Esophagus squamous epithelium (tissue), 5 donors: ENCODE data around the gene NPM1. TPM values are rescaled to one million over a fixed set of nuclear protein-coding genes. Genes with fewer than 3 reads are reported as not detected.

Source experiments
- DNase-seq: peaks from one replicate; lab custom pipeline; 2025; lab: John Stamatoyannopoulos, UW
- H3K27ac ChIP-seq, 4 donors: fragments of 200-600 bp; sonication (generic); one replicate each; pipeline ENCODE4 v1.5.1; 2016 to 2019; ENCODE audit warnings: mild to moderate bottlenecking in 1 of 4
- H3K27me3 ChIP-seq, 4 donors: fragments of 200-600 bp; sonication (generic); 1 replicate in 3 of 4; 2 replicates in 1 of 4; pipeline versions ENCODE4 v1.5.1 to v1.6.0; 2017 to 2021; ENCODE audit warnings: antibody characterized with exemption in 1 of 4
- H3K36me3 ChIP-seq, 3 donors: fragments of 200-600 bp; sonication (generic); one replicate each; pipeline ENCODE4 v1.5.1; 2016 to 2019
- H3K4me1 ChIP-seq, 3 donors: fragments of 200-600 bp; sonication (generic); one replicate each; pipeline ENCODE4 v1.5.1; 2017 to 2019
- H3K4me3 ChIP-seq, 4 donors: fragments of 200-600 bp; sonication (generic); 1 replicate in 3 of 4; 2 replicates in 1 of 4; pipeline ENCODE4 v1.5.1; 2016 to 2019; ENCODE audit warnings: mild to moderate bottlenecking in 2 of 4, moderate library complexity in 1 of 4
- H3K9me3 ChIP-seq, 3 donors: fragments of 200-600 bp; sonication (generic); one replicate each; pipeline ENCODE4 v1.5.1; 2016 to 2019
- POLR2A ChIP-seq, 4 donors: fragments of 450-650 bp; IDR thresholded peaks; one replicate each; pipeline ENCODE4 v1.6.1; 2017; ENCODE audit warnings: antibody characterized with exemption in 4 of 4, mild to moderate bottlenecking in 4 of 4, moderate library complexity in 3 of 4
- WGBS, 2 donors: methylation state at CpG; one replicate each; pipeline ENCODE4 v1.1.5; 2018; 5-methylcytosine and 5-hydroxymethylcytosine counted together
- intact Hi-C: fragments of 100-400 bp; cut with DNase I; formaldehyde crosslinking; loops from one replicate; pipeline ENCODE4 v1.15.0; 2022
- total RNA-seq, 4 donors: library from RNA; depleted of rRNA; stranded (reverse); fragments of >200 nt; gene quantifications; one replicate each; pipeline ENCODE4 v1.1.0, GENCODE V29; 2016
- TF ChIP-seq, protein P1 (sequence below), 6 experiments: fragments of 450-650 bp in 4 of 6; fragments of 200-600 bp in 2 of 6; sonication (generic) in 2 of 6; IDR thresholded peaks; one replicate each; pipeline ENCODE4 v1.5.1; 2016 to 2019; ENCODE audit warnings: antibody characterized with exemption in 6 of 6, mild to moderate bottlenecking in 4 of 6, moderate library complexity in 4 of 6
- donor health status: DM: yes; HTN: yes; CAD: no.

The NPM1 gene
- total RNA-seq, 4 donors from 2014 or later, result 394 to 1,052 (median 904) TPM

DNA sequence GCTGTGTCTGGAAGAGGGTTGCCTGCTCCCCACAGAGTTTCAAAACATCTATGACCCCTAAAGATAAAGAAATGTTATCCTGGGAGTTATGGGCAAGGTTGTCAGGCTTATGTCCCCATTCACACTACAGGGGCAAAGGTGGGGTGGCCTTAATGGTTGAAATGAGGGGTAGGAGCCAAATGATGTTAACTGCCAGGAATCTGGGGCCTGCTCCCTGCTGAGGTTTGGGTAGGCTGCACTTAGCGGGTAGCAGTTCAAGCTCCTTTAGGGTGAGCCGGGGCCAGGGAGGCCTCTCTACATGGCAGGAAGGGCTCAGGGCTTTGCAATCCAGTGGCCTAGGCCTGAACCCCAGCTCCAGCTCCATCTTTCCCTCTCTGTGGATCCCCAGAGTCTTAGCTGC lies 34.8 kb downstream of the NPM1 start:
- 86% methylated on average over 2 of the region's 2 CpGs; no CpG with 5 or more reads in 1 of the 2 donors for WGBS, 2 donors
- peaks cover 21 to 33% (median 23%) of the 10 kb centered on the region in 3 donors for H3K4me1 ChIP-seq
- no peaks in the 10 kb centered on the region for H3K9me3 ChIP-seq
- no peak overlapping the region for H3K4me3 ChIP-seq
- no peak for TF ChIP-seq POLR2A (IDR thresholded peaks at IDR 0.05)
- TF ChIP-seq, protein P1, sequence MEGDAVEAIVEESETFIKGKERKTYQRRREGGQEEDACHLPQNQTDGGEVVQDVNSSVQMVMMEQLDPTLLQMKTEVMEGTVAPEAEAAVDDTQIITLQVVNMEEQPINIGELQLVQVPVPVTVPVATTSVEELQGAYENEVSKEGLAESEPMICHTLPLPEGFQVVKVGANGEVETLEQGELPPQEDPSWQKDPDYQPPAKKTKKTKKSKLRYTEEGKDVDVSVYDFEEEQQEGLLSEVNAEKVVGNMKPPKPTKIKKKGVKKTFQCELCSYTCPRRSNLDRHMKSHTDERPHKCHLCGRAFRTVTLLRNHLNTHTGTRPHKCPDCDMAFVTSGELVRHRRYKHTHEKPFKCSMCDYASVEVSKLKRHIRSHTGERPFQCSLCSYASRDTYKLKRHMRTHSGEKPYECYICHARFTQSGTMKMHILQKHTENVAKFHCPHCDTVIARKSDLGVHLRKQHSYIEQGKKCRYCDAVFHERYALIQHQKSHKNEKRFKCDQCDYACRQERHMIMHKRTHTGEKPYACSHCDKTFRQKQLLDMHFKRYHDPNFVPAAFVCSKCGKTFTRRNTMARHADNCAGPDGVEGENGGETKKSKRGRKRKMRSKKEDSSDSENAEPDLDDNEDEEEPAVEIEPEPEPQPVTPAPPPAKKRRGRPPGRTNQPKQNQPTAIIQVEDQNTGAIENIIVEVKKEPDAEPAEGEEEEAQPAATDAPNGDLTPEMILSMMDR (IDR thresholded peaks at IDR 0.05), result no peak
- H3K36me3 ChIP-seq, result no peaks in the 10 kb centered on the region
- H3K27ac ChIP-seq, result no peak overlapping the region
- DNase-seq, result no peak
- intact Hi-C loops, result loop anchor here (5.0 kb wide), 1 partner anchor 485 kb away; no protein-coding TSS in a partner anchor
- peaks cover 0 to 41% (median 0%) of the 10 kb centered on the region in 4 donors for H3K27me3 ChIP-seq

DNA sequence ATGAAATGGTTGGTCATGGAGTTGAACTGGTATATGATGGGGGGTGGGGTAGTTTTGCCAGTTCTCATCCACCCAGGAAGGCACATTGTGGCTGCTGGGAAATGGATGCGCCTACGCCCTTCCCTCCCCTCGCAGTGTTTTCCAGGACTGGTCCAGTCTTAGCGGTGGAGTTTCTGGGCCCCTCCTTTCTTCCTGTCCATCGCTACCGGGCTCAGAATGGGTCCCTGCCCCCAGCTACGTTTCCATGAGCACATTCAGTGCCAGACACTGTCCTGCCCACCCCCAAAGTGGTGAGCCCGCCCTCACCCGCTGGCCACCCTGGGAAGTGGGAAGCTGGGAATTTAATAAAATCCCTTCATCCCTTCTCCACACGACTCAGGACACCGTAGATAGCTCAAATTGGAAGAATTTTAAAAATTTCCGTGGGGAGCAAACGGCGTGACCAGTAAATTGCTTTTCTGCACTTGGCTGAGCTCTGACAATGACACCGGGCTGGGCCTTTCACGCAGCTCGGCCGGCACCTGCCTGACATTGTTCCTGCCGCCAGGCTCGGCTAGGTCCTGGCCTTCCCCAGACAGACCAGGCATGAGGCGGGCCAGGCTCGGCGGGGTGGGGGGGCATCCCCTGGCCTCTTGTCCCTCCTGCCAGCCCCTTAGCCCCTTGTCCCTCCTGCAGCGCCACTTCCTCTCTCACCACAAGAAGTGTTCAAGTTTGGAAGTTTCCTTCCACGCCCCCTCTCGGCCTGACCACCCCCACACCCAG lies 35.4 kb downstream of the NPM1 start:
- Histone ChIP-seq H3K27me3 (peaks cover 0 to 41% (median 0%) of the 10 kb centered on the region in 4 donors), H3K4me3 (no peak overlapping the region), H3K4me1 (peaks cover 21 to 33% (median 23%) of the 10 kb centered on the region in 3 donors), H3K9me3 (no peaks in the 10 kb centered on the region), H3K36me3 (no peaks in the 10 kb centered on the region), H3K27ac (no peak overlapping the region)
- DNase-seq, result no peak
- TF ChIP-seq, protein P1 (IDR thresholded peaks at IDR 0.05), result no peak
- TF ChIP-seq POLR2A (IDR thresholded peaks at IDR 0.05), result no peak
- intact Hi-C loops, result loop anchor here (5.0 kb wide), 1 partner anchor 484 kb away; no protein-coding TSS in a partner anchor
- WGBS, 2 donors, result 89 to 90% methylated on average over 16 to 20 of the region's 26 CpGs

DNA sequence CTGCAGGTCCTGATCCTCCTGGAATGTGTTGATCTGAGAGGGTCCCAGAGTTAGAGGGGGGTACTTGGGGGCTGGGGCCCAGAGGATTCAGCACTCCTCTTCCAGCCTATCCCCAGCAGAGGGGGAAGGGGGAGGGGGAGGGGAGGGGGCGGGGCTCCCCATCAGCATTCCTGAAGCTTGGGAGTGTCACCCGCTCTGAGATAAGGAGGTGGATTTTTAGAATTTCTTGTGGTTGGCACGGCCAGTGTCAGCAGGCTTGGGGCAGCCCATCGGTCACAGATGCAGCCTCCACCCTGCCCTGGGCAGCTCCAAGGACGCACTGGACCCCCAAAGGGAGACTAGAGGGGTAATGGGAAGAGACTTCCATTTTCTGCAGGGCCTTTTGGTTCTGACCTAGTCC lies 37.1 kb downstream of the NPM1 start:
- Histone ChIP-seq H3K9me3 (no peaks in the 10 kb centered on the region), H3K4me1 (peaks cover 12 to 18% (median 14%) of the 10 kb centered on the region in 3 donors), H3K27ac (no peak overlapping the region), H3K4me3 (no peak overlapping the region), H3K36me3 (no peaks in the 10 kb centered on the region), H3K27me3 (peaks cover 0 to 31% (median 0%) of the 10 kb centered on the region in 4 donors)
- no peak for TF ChIP-seq POLR2A (IDR thresholded peaks at IDR 0.05)
- TF ChIP-seq, protein P1 (IDR thresholded peaks at IDR 0.05), result no peak
- intact Hi-C loops, result loop anchor here (5.0 kb wide), 1 partner anchor 483 kb away; no protein-coding TSS in a partner anchor
- 53 to 54% methylated on average over 3 of the region's 5 CpGs for WGBS, 2 donors
- DNase-seq, result no peak

DNA sequence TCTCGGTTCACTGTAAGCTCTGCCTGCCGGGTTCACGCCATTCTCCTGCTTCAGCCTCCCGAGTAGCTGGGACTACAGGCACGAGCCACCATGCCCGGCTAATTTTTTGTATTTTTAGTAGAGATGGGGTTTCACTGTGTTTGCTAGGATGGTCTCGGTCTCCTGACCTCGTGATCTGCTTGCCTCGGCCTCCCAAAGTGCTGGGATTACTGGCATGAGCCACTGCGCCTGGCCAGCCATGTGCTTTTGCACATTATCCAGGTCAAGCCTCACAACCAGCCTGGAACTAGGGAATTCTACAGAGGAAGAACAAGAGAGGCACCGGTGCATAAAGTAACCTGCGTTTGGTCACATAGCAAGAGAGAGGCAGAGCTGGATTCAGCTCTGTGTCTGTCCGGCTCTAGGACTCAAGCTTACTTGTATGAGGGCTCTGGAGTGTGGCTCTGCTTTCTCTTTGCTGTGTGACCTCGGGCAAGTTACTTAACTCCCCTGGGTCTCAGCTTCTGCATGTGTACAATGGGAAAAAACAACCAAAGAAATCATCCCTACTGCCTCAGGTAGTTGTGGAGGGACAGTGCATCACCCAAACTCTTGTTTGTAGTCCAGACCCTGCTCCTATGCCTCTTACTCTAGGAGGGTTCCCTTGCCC lies 38.1 kb downstream of the NPM1 start:
- Histone ChIP-seq H3K27me3 (peaks cover 0 to 21% (median 0%) of the 10 kb centered on the region in 4 donors), H3K36me3 (no peaks in the 10 kb centered on the region), H3K4me1 (peaks cover 2 to 8% (median 7%) of the 10 kb centered on the region in 3 donors), H3K4me3 (no peak overlapping the region), H3K9me3 (no peaks in the 10 kb centered on the region), H3K27ac (no peak overlapping the region)
- intact Hi-C loops, result no loop called here
- WGBS, 2 donors, result 86 to 92% methylated on average over 12 to 13 of the region's 14 CpGs
- DNase-seq, result no peak
- no peak for TF ChIP-seq POLR2A (IDR thresholded peaks at IDR 0.05)
- TF ChIP-seq, protein P1 (IDR thresholded peaks at IDR 0.05), result no peak

DNA sequence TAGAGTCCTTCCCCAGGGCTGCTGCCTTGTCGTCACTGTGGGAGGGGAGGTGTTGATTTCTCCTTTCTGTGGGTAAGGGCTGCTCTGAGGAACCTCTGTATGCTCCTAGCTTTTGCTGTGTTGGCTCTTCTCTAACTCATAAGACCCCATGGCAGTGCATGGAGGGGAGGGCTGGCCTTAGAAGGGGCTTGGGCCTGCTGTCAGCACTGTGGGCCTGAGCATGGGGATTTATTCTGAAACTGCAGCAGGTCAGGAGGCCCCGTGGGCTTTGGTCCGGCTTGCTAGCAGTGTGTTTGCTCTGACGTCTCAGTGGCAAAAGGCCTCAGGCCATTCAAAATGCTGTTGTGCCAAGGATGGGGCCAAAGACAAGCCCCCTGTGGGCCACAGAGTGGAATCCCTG lies 38.6 kb downstream of the NPM1 start:
- Histone ChIP-seq H3K36me3 (no peaks in the 10 kb centered on the region), H3K4me3 (no peak overlapping the region), H3K27ac (no peak overlapping the region), H3K9me3 (no peaks in the 10 kb centered on the region), H3K4me1 (peaks cover 0 to 3% (median 1%) of the 10 kb centered on the region in 3 donors), H3K27me3 (peaks cover 0 to 15% (median 0%) of the 10 kb centered on the region in 4 donors)
- intact Hi-C loops, result no loop called here
- no peak for DNase-seq
- TF ChIP-seq POLR2A (IDR thresholded peaks at IDR 0.05), result no peak
- TF ChIP-seq, protein P1 (IDR thresholded peaks at IDR 0.05), result no peak
- 90% methylated on average over 2 of the region's 4 CpGs; no CpG with 5 or more reads in 1 of the 2 donors for WGBS, 2 donors
